HG02938 (cell line): ENCODE data around the gene TESMIN.

Experiments used
- ATAC-seq: cut with Tn5 transposase; IDR thresholded peaks from one replicate; pipeline ENCODE4 v1.9.1; 2021; ENCODE audit warnings: mild to moderate bottlenecking, moderate library complexity; ENCODE audit not compliant: unreplicated experiment

The TESMIN gene, protein sequence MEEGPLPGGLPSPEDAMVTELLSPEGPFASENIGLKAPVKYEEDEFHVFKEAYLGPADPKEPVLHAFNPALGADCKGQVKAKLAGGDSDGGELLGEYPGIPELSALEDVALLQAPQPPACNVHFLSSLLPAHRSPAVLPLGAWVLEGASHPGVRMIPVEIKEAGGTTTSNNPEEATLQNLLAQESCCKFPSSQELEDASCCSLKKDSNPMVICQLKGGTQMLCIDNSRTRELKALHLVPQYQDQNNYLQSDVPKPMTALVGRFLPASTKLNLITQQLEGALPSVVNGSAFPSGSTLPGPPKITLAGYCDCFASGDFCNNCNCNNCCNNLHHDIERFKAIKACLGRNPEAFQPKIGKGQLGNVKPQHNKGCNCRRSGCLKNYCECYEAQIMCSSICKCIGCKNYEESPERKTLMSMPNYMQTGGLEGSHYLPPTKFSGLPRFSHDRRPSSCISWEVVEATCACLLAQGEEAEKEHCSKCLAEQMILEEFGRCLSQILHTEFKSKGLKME

GRCh38 chr11:68751331-68751856, at the start of gene TESMIN:
Gene TESMIN (minus strand): TSS chr11:68751520. CDS start chr11:68750660, 860 bp downstream.
- no peak for ATAC-seq

DNA sequence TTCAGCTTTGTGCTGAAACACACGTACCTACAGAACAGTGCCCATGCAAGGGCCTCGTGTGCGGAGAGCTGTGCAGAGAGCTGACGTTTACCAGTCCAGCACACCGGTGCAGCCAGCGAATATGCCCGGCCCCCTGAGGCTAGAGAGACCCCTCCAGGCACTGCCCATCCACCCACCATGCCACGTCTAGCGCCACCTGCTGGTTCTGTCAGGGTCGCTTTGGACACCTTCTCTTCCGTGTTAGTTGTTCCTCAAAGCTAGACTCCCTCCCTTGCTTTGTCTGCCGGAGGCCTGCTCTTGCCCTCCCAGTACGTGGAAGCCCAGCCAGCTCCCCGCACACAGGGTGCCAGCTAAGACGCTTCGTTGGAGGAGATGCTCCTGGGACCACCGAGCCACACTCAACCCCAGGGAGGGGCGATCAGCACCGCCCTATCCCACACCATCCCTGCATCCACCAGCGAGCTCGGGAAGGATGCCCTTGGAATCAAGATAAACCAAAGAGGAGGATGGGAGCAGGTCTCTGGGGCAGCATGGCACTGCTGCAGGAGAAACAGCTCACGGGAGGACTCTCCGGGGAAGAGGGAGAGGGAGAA, 47.0 kb upstream of the TESMIN start:
- no peak for ATAC-seq

- ATAC-seq: no peak
These were observed 45.5 kb upstream of the TESMIN start for GRCh38 chr11:68796801-68797200.

DNA sequence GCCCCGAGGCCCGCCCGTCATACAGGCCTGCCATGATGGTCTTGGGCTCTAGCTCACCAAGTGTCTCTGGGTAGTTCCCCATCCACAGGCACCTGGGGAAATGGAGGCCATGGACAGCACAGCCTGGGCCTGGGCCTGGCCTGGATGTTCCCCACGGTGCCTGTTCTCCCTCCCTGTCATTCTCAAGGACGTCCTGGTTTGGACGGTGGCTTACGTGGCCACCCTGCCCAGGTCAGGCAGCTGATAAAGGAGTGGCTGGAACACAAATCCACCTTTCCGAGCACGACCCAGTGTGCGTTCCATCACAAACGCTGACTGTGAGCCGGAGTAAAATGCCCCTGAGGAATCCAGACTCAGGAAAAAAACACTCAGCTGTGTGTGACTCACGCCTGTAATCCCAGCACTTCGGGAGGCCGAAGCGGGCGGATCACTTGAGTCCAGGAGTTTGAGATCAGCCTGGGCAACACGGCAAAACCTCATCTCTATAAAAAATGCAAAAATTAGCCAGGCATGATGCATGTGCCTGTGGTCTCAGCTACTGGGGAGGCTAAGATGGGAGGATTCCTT, 41.2 kb upstream of the TESMIN start:
- no peak for ATAC-seq

DNA sequence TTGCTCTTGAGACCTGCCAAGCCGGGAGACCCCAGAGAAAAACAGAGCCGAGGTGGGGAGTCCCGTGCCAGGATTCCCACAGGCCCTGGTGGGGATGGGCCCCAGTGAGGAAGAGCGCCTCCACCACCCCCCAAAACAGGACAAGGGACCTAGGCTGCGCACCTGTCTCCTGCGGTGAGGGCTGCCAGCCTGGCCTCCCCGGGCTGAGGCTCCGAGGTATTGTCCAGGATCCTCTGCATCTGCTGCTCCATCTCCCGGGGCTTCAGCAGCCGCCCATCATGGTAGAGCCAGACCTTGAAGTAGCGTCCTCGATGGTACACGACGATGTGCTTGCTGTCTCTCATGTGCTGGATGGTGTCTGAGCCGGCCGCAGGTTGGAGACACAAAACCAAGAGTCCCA, 33.3 kb upstream of the TESMIN start:
- ATAC-seq: no peak

DNA sequence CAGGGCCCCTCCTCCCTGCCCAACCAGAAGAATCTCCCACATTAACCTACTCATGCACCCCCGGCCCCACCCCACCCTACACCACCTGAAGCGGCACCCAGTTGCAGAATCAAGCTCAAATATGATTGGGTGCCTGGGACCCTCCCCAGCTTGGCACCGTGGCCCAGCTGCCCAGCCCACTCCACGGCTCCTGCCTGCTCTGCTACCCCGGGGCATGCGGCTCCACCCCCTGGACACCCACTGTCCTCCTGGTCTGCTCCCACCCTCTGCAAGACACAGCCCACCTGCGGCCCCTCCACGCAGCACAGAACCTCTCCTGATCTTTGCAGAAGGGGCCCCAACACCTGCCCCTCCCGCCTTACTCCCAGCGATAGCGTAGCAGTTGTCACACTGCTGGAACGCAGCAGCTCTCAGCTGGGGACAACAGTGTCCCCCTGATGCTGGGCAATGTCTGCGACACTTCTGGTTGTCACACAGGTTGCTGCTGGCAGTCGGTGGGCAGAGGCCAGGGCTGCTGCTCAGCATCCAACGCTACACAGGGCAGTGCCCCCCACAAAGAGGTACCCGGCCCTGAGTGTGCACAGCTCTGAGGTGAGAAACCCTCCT, 32.0 kb upstream of the TESMIN start:
- ATAC-seq: no peak

- ATAC-seq: no peak
These were observed 31.4 kb upstream of the TESMIN start for GRCh38 chr11:68782711-68783110.

DNA sequence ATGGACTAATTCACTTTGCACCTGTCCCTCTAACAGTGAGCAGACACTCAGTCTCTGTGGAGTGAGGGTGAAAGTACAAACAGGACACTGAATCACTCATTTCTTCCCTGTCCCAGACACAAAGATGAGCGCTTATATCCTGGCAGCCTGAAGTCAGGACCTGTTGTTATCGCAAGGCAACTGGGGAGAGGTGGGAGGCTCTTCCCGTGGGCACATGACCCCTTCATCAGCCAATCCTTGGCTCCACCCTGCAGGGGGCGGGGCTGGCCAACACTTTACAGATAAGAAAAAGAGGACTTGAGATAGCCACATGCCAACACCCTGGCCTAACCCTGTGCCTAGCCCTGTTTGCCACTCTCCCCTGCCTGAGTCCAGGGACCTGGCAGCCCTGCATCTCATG, 29.5 kb upstream of the TESMIN start:
- no peak for ATAC-seq

DNA sequence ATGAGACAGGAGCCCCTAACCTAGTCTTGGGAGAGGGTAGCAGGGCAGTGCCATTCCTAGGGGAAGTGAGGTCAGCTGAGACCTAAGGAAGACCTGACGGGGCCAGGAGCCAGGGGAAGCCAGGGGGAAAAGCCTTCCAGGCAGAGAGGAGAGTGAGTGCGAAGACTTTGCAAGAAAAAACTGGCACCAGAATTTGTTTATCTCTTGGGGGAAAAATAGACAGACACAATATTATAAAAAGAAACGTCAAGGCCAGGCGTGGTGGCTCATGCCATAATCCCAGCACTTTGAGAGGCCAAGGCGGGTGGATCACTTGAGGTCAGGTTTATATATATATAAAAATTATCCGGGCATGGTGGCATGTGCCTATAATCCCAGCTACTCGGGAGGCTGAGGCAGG, 26.9 kb upstream of the TESMIN start:
- ATAC-seq: no peak

GRCh38 chr11:68776442-68777235, 25.3 kb upstream of the TESMIN start:
- no peak for ATAC-seq

GRCh38 chr11:68775951-68776388, 24.6 kb upstream of the TESMIN start:
- ATAC-seq: no peak

GRCh38 chr11:68774194-68774585, 22.9 kb upstream of the TESMIN start:
- no peak for ATAC-seq

- ATAC-seq: no peak
These were observed 22.3 kb upstream of the TESMIN start for GRCh38 chr11:68773521-68774193.

DNA sequence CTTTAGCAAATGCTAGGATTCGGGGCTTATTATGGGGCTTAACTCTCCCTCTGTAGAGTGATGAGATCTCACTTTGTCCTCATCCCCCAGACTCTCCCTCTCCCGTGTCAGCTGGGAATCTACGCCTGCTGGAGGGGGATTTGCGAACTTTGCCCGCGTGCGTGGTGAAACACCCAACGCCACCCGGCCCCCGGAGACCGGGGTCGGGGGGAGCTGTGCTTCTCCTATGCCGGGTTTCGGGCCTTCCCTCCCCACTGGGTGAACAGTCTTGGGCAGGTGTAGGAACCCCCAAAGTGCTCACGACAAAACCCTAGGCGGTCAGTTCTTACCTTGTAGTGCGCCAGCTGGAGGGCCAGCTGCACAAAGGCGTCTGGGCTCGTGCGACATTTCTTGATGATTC, 21.6 kb upstream of the TESMIN start:
- ATAC-seq: no peak

DNA sequence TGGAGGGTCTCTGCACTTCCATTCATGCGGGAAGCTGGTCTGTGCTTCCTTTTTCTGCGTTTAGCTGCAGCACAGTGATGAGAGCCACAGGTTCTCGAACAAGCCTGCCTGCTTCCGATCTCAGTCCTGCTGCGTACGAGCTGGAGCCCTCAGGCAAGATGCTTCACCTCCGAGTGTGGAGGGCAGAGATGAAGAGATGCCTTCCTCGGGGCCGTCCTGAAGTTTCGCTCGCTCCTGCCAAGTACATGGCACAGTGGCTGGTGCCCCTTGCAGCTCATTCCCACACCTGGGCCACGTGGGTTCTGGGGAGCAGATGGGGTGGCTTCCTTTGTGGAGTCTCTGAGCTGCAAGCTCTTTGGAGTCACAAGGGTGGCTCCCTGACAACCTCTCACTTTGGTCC, 19.5 kb upstream of the TESMIN start:
- ATAC-seq: no peak

GRCh38 chr11:68767672-68768071, 16.4 kb upstream of the TESMIN start:
- ATAC-seq: no peak

DNA sequence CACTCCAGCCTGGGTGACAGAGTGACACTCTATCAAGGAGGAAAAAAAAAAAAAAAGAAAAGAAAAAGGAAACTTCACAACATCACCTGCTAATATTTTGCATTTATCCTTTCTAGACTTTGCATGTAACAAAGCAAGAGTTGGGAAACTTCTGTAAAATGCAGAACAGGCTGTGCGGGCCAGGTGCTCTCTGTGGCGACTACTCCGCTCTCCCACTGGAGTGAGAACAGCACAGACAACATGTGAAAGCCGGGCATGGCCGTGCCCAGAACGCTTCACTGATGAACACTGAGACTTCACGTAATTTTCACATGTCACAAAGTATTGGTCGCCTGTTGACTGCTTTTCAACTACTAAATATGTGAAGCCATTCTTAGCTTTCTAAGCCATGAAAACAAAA, 15.5 kb upstream of the TESMIN start:
- no peak for ATAC-seq

GRCh38 chr11:68764746-68765145, 13.4 kb upstream of the TESMIN start:
- ATAC-seq: no peak

- no peak for ATAC-seq
These were observed 12.8 kb upstream of the TESMIN start for GRCh38 chr11:68763926-68764657.
